HL-60 (cell line): ENCODE results near the gene WDR37.

ENCODE experiments used
- DNase-seq, 2 experiments: peaks; one replicate each; pipeline ENCODE4 v3.0.0-alpha.2; 2010 to 2020; ENCODE audit warnings: low read depth in 1 of 2, low spot score in 1 of 2
- H3K27ac ChIP-seq: fragments of 250-450 bp; sonication (Bioruptor Pico); replicated peaks from 2 replicates; pipeline ENCODE4 v1.5.1; 2020; ENCODE audit warnings: mild to moderate bottlenecking, moderate library complexity
- H3K27me3 ChIP-seq: fragments of 250-450 bp; sonication (Bioruptor Pico); 2 replicates; pipeline ENCODE4 v1.5.1; 2021; ENCODE audit warnings: mild to moderate bottlenecking, moderate library complexity; ENCODE audit not compliant: insufficient read depth, poor library complexity, severe bottlenecking
- H3K4me3 ChIP-seq: replicated peaks from 2 replicates; pipeline ENCODE4 v1.5.1; 2011; ENCODE audit warnings: mild to moderate bottlenecking, control low read depth, low read length; ENCODE audit not compliant: insufficient read depth
- CTCF ChIP-seq: IDR thresholded peaks from one replicate; pipeline ENCODE4 v1.5.1; 2011; ENCODE audit warnings: low read length, control low read depth, inconsistent platforms; ENCODE audit not compliant: insufficient read depth
- GABPA ChIP-seq: IDR thresholded peaks from 2 replicates; pipeline ENCODE4 v1.6.1; 2012; ENCODE audit warnings: low read depth
- POLR2AphosphoS5 ChIP-seq: IDR thresholded peaks from 2 replicates; pipeline ENCODE4 v1.6.1; 2012; ENCODE audit warnings: low read depth
- REST ChIP-seq: IDR thresholded peaks from 2 replicates; pipeline ENCODE4 v1.6.1; 2012; ENCODE audit warnings: low read depth; ENCODE audit not compliant: insufficient replicate concordance
- SPI1 ChIP-seq: IDR thresholded peaks from 2 replicates; pipeline ENCODE4 v1.6.1; 2012; ENCODE audit warnings: low read depth, mild to moderate bottlenecking, borderline replicate concordance

Gene WDR37

GRCh38 chr10:1175956-1176565 lies 119.9 kb downstream of the WDR37 start:
- H3K27me3 ChIP-seq, result no peaks in the 10 kb centered on the region
- H3K27ac ChIP-seq, result no peak overlapping the region
- no peak for DNase-seq
- TF ChIP-seq POLR2AphosphoS5 (no peak), REST (no peak)
- no peak overlapping the region for H3K4me3 ChIP-seq

- H3K4me3 ChIP-seq, result no peak overlapping the region
- no peaks in the 10 kb centered on the region for H3K27me3 ChIP-seq
- no peak for TF ChIP-seq GABPA
- TF ChIP-seq POLR2AphosphoS5, result no peak
- no peak for TF ChIP-seq REST
- no peak for TF ChIP-seq CTCF
- DNase-seq, result no peak
- H3K27ac ChIP-seq, result no peak overlapping the region
Observed at GRCh38 chr10:1177936-1178335, 121.8 kb downstream of the WDR37 start.

- no peak for DNase-seq
- TF ChIP-seq CTCF, result no peak
- TF ChIP-seq GABPA, result no peak
- no peak for TF ChIP-seq POLR2AphosphoS5
- no peak for TF ChIP-seq REST
- TF ChIP-seq SPI1, result no peak
- H3K27me3 ChIP-seq, result no peaks in the 10 kb centered on the region
- H3K4me3 ChIP-seq, result no peak overlapping the region
- no peak overlapping the region for H3K27ac ChIP-seq
Observed at GRCh38 chr10:1178506-1178905, 122.3 kb downstream of the WDR37 start.
